Gastroesophageal sphincter (tissue), 3 donors: ENCODE results near the gene DNAI1.

Source experiments
- EP300 ChIP-seq: sonication (generic); formaldehyde crosslinking; IDR thresholded peaks from one replicate; pipeline ENCODE4 v1.6.1; 2017; ENCODE audit warnings: antibody characterized with exemption, mild to moderate bottlenecking
- POLR2A ChIP-seq, 2 donors: fragments of 450-650 bp; IDR thresholded peaks; one replicate each; pipeline ENCODE4 v1.6.1; 2017; ENCODE audit warnings: antibody characterized with exemption in 2 of 2, mild to moderate bottlenecking in 2 of 2, moderate library complexity in 1 of 2
- POLR2AphosphoS5 ChIP-seq: sonication (generic); formaldehyde crosslinking; IDR thresholded peaks from one replicate; pipeline ENCODE4 v1.6.1; 2017; ENCODE audit warnings: antibody characterized with exemption
- TF ChIP-seq, protein P1 (sequence below), 4 experiments: fragments of 200-600 bp in 2 of 4; fragments of 450-650 bp in 2 of 4; sonication (generic) in 1 of 4; IDR thresholded peaks; one replicate each; pipeline ENCODE4 v1.5.1; 2017 to 2019; ENCODE audit warnings: antibody characterized with exemption in 4 of 4, mild to moderate bottlenecking in 2 of 4, moderate library complexity in 2 of 4

DNA sequence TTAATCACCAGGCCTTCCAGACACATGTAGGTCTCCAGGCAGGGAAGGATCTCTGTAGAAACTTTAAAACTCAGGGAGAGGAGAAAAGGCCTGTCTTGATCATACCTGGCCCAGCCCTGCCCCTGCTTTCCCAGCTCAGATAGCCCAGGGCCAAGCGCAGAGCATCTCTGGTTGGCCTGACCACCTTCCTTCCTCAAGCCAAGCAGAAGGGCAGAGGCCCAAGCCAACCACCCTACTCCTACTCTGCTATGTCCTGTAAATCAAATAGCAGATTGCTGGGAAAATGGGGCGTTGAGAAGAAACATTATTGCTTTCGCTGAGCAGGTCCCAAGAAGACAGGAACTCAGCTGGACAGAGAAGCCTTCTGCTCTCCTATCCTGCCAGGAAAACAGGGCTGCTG is 49.9 kb downstream of the DNAI1 start:
- TF ChIP-seq, protein P1, sequence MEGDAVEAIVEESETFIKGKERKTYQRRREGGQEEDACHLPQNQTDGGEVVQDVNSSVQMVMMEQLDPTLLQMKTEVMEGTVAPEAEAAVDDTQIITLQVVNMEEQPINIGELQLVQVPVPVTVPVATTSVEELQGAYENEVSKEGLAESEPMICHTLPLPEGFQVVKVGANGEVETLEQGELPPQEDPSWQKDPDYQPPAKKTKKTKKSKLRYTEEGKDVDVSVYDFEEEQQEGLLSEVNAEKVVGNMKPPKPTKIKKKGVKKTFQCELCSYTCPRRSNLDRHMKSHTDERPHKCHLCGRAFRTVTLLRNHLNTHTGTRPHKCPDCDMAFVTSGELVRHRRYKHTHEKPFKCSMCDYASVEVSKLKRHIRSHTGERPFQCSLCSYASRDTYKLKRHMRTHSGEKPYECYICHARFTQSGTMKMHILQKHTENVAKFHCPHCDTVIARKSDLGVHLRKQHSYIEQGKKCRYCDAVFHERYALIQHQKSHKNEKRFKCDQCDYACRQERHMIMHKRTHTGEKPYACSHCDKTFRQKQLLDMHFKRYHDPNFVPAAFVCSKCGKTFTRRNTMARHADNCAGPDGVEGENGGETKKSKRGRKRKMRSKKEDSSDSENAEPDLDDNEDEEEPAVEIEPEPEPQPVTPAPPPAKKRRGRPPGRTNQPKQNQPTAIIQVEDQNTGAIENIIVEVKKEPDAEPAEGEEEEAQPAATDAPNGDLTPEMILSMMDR (IDR thresholded peaks at IDR 0.05), result no peak
- TF ChIP-seq POLR2AphosphoS5, result no peak
- no peak for TF ChIP-seq POLR2A (IDR thresholded peaks at IDR 0.05)
- TF ChIP-seq EP300, result no peak
